Fibroblast of lung (primary cell): ENCODE results near the gene ZC3H12D.

Experiments
- CTCF ChIP-seq, 2 donors: IDR thresholded peaks in 1 of 2; conservative IDR thresholded peaks in 1 of 2; 1 replicate in 1 of 2; 2 replicates in 1 of 2; pipeline ENCODE4 v1.5.1; 2011 to 2012; ENCODE audit warnings: low read length in 2 of 2, control low read depth in 1 of 2, inconsistent platforms in 1 of 2, low read depth in 1 of 2, mild to moderate bottlenecking in 1 of 2
- EZH2 ChIP-seq: IDR thresholded peaks from 2 replicates; pipeline ENCODE4 v1.5.1; 2012; ENCODE audit warnings: low read length, control low read depth, mild to moderate bottlenecking; ENCODE audit errors: missing control alignments

GRCh38 chr6:149457316-149457884 lies 27.4 kb downstream of the ZC3H12D start:
- TF ChIP-seq CTCF (conservative IDR thresholded peaks at IDR 0.05 in 1 of 2, IDR thresholded peaks at IDR 0.05 in 1 of 2; ENCODE audit: low read depth in 1 of 2, low read length in 2 of 2) (no peak), EZH2 (no peak)
